HG03342 (cell line): ENCODE results near the gene PRKCA.
"Not testable (repeated sequence)": the region's sequence is repeated elsewhere in the genome, so short reads cannot be mapped to it uniquely, and the experiment has no call there.

Source experiments
- ATAC-seq: cut with Tn5 transposase; IDR thresholded peaks from one replicate; pipeline ENCODE4 v1.9.1; 2021; ENCODE audit warnings: mild to moderate bottlenecking, moderate library complexity; ENCODE audit not compliant: unreplicated experiment

The PRKCA gene

DNA sequence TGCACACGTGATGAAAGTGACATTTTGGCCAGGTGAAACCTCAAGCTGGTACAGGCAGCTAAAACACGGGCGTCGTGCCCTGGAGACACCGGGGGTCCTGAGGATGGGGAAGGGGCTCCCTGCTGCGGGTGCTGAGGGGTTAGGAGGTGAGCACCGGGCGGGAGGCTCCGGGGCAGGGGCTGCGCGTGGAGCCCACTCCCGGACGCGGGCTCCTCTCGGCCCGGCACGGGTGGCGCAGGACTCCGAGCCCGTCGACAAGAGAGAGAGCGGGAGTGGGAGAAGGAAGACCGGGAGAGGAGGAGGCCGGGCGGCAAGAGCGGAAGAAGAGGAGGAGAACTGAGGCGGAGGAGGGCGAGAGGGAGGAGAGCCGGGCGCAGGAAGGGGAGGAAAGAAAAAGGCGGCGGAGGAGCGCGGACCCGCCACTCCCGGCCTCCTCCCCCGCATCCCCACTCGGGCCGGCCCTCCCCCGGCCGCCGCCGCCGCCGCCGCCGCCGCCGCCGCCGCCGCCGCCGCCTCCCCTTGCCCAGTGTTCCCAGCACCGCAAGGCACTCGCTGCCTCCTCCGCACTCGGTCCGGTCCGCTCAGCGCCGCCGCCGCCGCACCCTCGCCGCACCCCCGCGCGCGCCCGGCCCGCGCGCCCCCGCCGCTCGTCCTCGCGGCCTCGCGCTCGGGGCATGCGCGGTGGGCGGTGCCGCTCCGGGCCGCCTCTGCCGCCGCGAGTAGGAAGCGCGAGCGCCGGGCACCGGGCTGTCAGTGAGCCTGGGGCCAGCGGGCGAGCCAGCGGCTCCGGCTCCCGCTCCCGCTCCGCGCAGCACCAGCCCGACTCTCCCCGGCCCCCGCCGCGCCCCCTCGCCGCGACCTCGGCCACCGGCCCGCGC, at the start of gene PRKCA:
TSS of gene PRKCA (plus strand) at position 750 of the 878 bp plus-strand sequence.
- peak; percentile 68 for ATAC-seq

DNA sequence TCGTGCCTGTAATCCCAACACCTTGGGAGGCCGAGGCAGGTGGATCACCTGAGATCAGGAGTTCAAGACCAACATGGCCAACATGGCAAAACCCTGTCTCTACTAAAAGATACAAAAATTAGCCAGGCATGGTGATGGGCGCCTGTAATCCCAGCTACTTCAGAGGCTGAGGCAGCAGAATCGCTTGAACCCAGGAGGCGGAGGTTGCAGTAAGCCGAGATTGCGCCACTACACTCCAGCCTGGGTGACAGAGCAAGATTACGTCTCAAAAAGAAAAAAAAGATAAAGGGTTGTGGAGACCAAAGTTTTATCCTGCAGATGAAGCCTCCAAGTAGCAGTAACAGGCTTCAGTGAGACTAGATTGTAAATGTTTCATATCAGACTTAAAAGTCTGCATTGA, 49.0 kb upstream of the PRKCA start:
- ATAC-seq, result not testable (repeated sequence)

DNA sequence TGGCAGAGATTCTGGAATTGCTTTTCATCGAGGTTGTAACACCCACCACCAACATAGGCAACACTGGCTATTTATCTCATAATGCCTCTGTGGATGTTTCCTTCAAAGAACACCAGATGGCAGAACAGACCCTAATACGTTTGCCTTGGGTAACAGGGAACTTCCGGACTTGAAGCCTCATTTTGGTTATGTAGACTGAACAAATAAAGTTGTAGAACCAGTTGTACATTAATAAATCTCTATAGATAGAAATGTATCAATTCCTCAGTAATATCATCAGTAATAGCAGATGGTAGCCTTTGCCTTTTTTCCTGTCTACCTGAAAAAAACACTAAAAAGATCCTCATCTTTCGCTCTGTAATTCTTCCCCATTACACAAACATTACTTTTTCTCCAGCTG, 47.3 kb upstream of the PRKCA start:
- peak; percentile 58 for ATAC-seq

GRCh38 chr17:66255527-66255971, 46.9 kb upstream of the PRKCA start:
- no peak for ATAC-seq

GRCh38 chr17:66260275-66260674, 42.1 kb upstream of the PRKCA start:
- ATAC-seq, result no peak

- no peak for ATAC-seq
Measured at GRCh38 chr17:66260688-66261087, 41.7 kb upstream of the PRKCA start.

GRCh38 chr17:66262767-66263166, 39.6 kb upstream of the PRKCA start:
- ATAC-seq, result no peak

GRCh38 chr17:66264696-66265095, 37.7 kb upstream of the PRKCA start:
- no peak for ATAC-seq

DNA sequence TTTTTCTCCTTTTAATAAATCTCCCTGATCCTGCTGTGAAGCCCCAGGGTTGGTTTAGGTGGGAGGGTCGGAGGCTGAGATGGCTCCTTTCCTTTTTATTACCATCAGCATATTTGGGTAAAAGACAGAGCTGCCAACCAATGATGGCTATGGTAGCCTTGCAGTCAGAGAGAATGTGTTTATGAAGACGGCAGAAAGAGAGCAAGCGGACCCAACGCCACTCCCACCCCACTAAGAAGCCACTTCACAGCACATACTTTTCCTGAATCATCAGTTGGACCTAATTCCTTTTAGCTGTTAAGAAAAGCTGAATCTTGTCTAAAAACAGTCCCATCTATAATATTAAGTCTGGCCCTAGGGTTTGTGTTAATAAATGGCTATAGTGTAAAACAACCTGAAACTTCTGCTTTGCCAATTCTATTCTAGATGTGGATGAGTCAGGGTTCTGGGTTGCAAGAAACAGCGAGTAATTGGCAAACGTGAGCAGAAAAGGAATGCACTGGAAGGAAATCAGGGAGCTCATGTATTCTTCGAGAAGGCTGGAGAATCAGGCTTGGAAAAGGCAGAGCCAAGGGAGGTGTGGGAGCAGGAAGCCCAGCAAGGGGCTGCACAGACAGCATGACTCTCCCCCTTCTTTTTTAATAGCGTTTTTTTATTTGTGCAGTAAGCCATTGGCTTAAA, 34.0 kb upstream of the PRKCA start:
- ATAC-seq, result no peak

- ATAC-seq, result no peak
Measured at GRCh38 chr17:66270106-66270505, 32.3 kb upstream of the PRKCA start.

GRCh38 chr17:66271512-66271911, 30.9 kb upstream of the PRKCA start:
- no peak for ATAC-seq

GRCh38 chr17:66272811-66273585, 29.4 kb upstream of the PRKCA start:
- no peak for ATAC-seq

GRCh38 chr17:66273586-66273848, 28.9 kb upstream of the PRKCA start:
- no peak for ATAC-seq

- no peak for ATAC-seq
Measured at GRCh38 chr17:66275651-66276050, 26.8 kb upstream of the PRKCA start.

DNA sequence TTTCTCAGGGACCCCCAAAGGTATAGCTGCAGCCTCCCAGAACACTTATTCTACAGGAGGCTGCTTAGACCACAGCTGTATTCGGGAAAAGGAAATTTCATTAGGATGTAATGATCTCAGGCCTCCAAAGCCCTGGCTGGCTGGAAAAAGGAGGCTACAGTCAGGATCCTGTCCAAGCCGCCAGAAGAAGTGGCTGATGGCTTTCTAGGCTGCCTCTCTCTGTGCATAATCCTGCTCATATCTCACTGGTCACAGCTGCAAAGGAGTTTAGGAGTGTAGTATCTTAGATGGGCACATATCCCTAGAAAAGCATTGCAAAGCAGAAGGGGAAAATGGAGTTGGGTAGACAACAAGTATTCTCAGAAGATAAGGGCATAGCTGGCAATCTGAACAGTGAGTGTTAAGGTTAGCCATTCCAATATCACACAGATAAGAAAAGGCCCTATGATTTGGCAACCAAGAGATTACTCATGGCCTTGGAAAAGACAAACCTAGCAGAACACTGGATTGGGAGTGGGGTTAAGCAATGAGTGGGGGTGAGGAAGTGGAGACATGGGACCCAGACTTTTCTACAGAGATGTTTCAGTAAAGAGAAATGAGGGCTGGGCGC, 26.0 kb upstream of the PRKCA start:
- no peak for ATAC-seq

GRCh38 chr17:66277191-66277590, 25.2 kb upstream of the PRKCA start:
- no peak for ATAC-seq

- ATAC-seq, result no peak
Measured at GRCh38 chr17:66281661-66282369, 20.6 kb upstream of the PRKCA start.

DNA sequence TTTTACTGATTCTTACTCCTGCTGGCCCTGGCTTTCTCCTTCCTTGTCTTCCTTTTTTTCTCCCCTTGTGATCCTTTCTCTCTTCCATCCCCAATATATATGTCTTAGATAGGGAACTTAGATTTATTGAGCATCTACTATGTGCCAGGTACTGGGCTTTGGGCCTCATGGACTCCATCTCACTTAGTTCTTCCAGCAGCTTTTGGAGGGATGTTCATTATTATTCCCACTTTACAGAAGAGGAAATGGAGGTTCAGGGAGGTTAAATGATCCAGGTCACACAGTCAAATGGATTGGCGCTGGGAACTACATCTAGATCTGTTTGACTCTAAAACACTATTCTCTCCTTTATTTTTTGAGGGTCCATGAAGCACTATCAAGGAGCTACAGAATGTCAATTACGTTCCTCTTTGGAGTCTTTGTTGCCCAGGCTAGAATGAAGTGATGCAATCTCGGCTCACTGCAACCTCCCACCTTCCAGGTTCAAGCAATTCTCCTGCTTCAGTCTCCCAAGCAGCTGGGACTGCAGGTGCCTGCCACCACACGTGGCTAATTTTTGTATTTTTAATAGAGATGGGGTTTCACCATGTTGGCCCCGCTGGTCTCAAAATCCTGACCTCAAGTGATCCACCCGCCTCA, 19.0 kb upstream of the PRKCA start:
- no peak for ATAC-seq

DNA sequence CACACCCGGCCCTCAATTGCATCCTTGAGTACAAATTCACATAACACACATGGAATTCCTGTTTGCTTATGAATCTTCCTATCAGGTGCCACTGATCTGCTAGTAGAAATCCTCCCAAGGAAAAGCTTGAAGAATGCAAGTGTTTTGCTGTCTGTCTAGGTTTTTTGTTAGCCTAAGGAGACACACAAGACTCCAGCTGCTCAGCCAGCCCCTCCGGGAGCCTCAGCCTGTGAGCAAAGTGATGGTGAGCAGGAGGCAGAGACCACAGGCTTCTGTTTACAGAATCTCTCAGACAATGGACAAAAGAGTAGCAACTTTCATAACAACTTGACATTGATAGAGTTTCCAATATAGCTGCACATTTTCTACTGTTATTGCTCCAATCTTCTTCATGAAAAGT, 18.4 kb upstream of the PRKCA start:
- ATAC-seq, result no peak

DNA sequence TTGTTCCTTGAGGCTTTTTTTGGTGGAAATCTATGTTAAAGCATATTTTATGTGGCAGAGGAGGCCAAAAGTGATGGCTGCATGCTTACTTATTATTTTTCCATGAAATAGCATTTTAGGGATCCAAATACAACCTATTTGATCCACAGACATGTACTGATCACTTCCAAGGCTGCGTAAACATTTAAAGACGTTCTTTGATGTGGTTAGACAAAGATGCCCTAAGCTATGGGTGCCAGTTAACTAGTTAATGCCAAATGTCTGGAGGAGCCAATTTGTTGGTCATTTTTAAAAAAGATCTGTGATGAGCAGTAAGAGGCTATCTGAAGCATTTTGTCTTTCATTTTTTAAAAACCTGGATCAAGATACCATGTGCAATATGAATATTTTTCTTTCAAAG, 17.3 kb upstream of the PRKCA start:
- ATAC-seq, result no peak
